ENCODE data around the gene EPHB2. TPM values are rescaled to one million over a fixed set of nuclear protein-coding genes. Genes with fewer than 3 reads are reported as not detected.

The EPHB2 gene
- total and polyA plus RNA-seq, 2 of the 8 experiments (the other 6 are each of a cell fraction or from before 2014, with no cell fraction given) = 15.8 to 17.2 TPM

- TF ChIP-seq CHD7 (IDR thresholded peaks at IDR 0.05; ENCODE audit: insufficient replicate concordance, low read length) = no peak
- TF ChIP-seq KDM5A (IDR thresholded peaks at IDR 0.05; ENCODE audit: low read length) = no peak
- TF ChIP-seq BACH1 (IDR thresholded peaks at IDR 0.05; ENCODE audit: low read length) = peak; percentile 55; the same call in 1 of the 2 replicates
- TF ChIP-seq TEAD4 (IDR thresholded peaks at IDR 0.05; ENCODE audit: low read depth, low read length) = no peak
Observed at GRCh38 chr1:22877980-22878379, 167.3 kb downstream of the EPHB2 start (continued).
